H1 (cell line): ENCODE measurements around the gene RCBTB1. TPM values are rescaled to one million over a fixed set of nuclear protein-coding genes. Genes with fewer than 3 reads are reported as not detected.

Experiments
- CTCF ChIA-PET: fragments of 300-600 bp; sonication (Branson Sonifier 250); formaldehyde crosslinking; loops from one replicate; lab custom pipeline; 2021; ENCODE audit not compliant: partially characterized antibody; lab: Charles Lee
- POLR2A ChIA-PET: fragments of 300-600 bp; sonication (Branson Sonifier 250); formaldehyde crosslinking; loops from one replicate; lab custom pipeline; 2021; ENCODE audit warnings: inconsistent platforms; ENCODE audit not compliant: partially characterized antibody; lab: Charles Lee
- DNase-seq, 2 experiments: peaks; one replicate each; pipeline versions ENCODE4 v3.0.0 to v3.0.0-alpha.2; 2010 to 2022; ENCODE audit warnings: low spot score in 2 of 2, low read depth in 1 of 2, mixed read lengths in 1 of 2
- FAIRE-seq: peaks from 2 replicates; lab custom pipeline; 2011; peaks lifted over from hg19 to GRCh38; lab: Jason Lieb, UNC
- H2AFZ ChIP-seq: 2 replicates; pipeline ENCODE4 v1.8.1; 2012; ENCODE audit warnings: low read length, inconsistent platforms
- H2AK5ac ChIP-seq: 2 replicates; pipeline ENCODE4 v1.6.1; 2013; ENCODE audit warnings: low read depth, low read length
- H2BK120ac ChIP-seq: replicated peaks from 2 replicates; pipeline ENCODE3; 2013; ENCODE audit warnings: low read depth, low read length, inconsistent platforms
- H2BK12ac ChIP-seq: 2 replicates; pipeline ENCODE4 v1.6.1; 2013; ENCODE audit warnings: low read depth, low read length
- H2BK15ac ChIP-seq: 2 replicates; pipeline ENCODE4 v1.6.1; 2013; ENCODE audit warnings: low read length
- H2BK20ac ChIP-seq: 2 replicates; pipeline ENCODE4 v1.6.1; 2013; ENCODE audit warnings: low read length
- H2BK5ac ChIP-seq: 2 replicates; pipeline ENCODE4 v1.6.1; 2013; ENCODE audit warnings: low read depth, low read length
- H3K14ac ChIP-seq: 2 replicates; pipeline ENCODE4 v1.6.1; 2013; ENCODE audit warnings: inconsistent platforms; ENCODE audit not compliant: insufficient read length
- H3K18ac ChIP-seq: 2 replicates; pipeline ENCODE4 v1.6.1; 2013; ENCODE audit warnings: low read length; ENCODE audit errors: extremely low read depth
- H3K23ac ChIP-seq: 2 replicates; pipeline ENCODE4 v1.6.1; 2013; ENCODE audit warnings: inconsistent platforms; ENCODE audit not compliant: insufficient read length
- H3K23me2 ChIP-seq: 2 replicates; pipeline ENCODE4 v1.6.1; 2013; ENCODE audit warnings: low read depth, low read length
- H3K27ac ChIP-seq: 2 replicates; pipeline ENCODE4 v1.6.1; 2011; ENCODE audit warnings: low read depth, low read length, inconsistent platforms
- H3K27me3 ChIP-seq, 4 experiments: replicated peaks in 1 of 4; 1 replicate in 1 of 4; 2 replicates in 3 of 4; pipeline versions ENCODE4 v1.6.1 to v1.8.1; 2011 to 2013; ENCODE audit warnings: low read length in 3 of 4, mild to moderate bottlenecking in 3 of 4, inconsistent platforms in 2 of 4, mixed read lengths in 2 of 4, moderate library complexity in 1 of 4; ENCODE audit not compliant: control insufficient read depth in 3 of 4, insufficient read depth in 3 of 4; ENCODE audit errors: extremely low read depth in 1 of 4
- H3K36me3 ChIP-seq, 4 experiments: 2 replicates each; pipeline versions ENCODE4 v1.6.1 to v1.8.1; 2011 to 2013; ENCODE audit warnings: mild to moderate bottlenecking in 4 of 4, low read length in 3 of 4, moderate library complexity in 2 of 4, control low read depth in 1 of 4, inconsistent platforms in 1 of 4; ENCODE audit not compliant: insufficient read depth in 4 of 4, control insufficient read depth in 2 of 4
- H3K4ac ChIP-seq: replicated peaks from 2 replicates; pipeline ENCODE3; 2013; ENCODE audit warnings: low read length, low read depth, mixed read lengths, inconsistent platforms; ENCODE audit not compliant: insufficient read length
- H3K4me1 ChIP-seq, 4 experiments: replicated peaks in 1 of 4; 1 replicate in 1 of 4; 2 replicates in 3 of 4; pipeline versions ENCODE4 v1.6.1 to v1.8.1; 2011 to 2013; ENCODE audit warnings: low read length in 3 of 4, inconsistent platforms in 2 of 4, mixed read lengths in 1 of 4; ENCODE audit not compliant: insufficient read depth in 4 of 4, control insufficient read depth in 3 of 4
- H3K4me2 ChIP-seq, 2 experiments: 2 replicates each; pipeline versions ENCODE4 v1.6.1 to v1.8.1; 2011 to 2013; ENCODE audit warnings: low read depth in 2 of 2, low read length in 2 of 2, control low read depth in 1 of 2, inconsistent platforms in 1 of 2, mild to moderate bottlenecking in 1 of 2; ENCODE audit not compliant: insufficient read depth in 1 of 2
- H3K4me3 ChIP-seq, 4 experiments: fragments of 200-600, 300-600 bp in 1 of 4; sonication (generic), shearing (Covaris generic), sonication (Bioruptor Twin) in 1 of 4; 2 replicates each; pipeline versions ENCODE4 v1.5.1 to v1.8.1; 2011 to 2016; ENCODE audit warnings: low read length in 4 of 4, low read depth in 3 of 4, control low read depth in 2 of 4, inconsistent platforms in 2 of 4, mild to moderate bottlenecking in 2 of 4, mixed read lengths in 1 of 4, moderate library complexity in 1 of 4; ENCODE audit not compliant: insufficient read depth in 2 of 4; ENCODE audit errors: extremely low read depth in 1 of 4
- H3K56ac ChIP-seq: replicated peaks from 2 replicates; pipeline ENCODE3; 2013; ENCODE audit warnings: low read depth, mild to moderate bottlenecking, mixed read lengths, low read length, inconsistent platforms; ENCODE audit not compliant: insufficient read length
- H3K79me1 ChIP-seq: 2 replicates; pipeline ENCODE4 v1.6.1; 2013; ENCODE audit warnings: low read depth, low read length, control low read depth
- H3K79me2 ChIP-seq, 2 experiments: 2 replicates each; pipeline versions ENCODE4 v1.6.1 to v1.8.1; 2012 to 2013; ENCODE audit warnings: low read length in 2 of 2, mild to moderate bottlenecking in 2 of 2, inconsistent platforms in 1 of 2; ENCODE audit not compliant: insufficient read depth in 2 of 2, control insufficient read depth in 1 of 2
- H3K9ac ChIP-seq, 4 experiments: replicated peaks in 1 of 4; 1 replicate in 1 of 4; 2 replicates in 3 of 4; pipeline versions ENCODE4 v1.6.1 to v1.8.1; 2011 to 2013; ENCODE audit warnings: low read depth in 3 of 4, low read length in 3 of 4, control low read depth in 2 of 4, mild to moderate bottlenecking in 2 of 4, moderate library complexity in 2 of 4, inconsistent platforms in 1 of 4; ENCODE audit errors: extremely low read depth in 1 of 4
- H3K9me3 ChIP-seq, 2 experiments: 2 replicates each; pipeline versions ENCODE4 v1.6.1 to v1.8.1; 2012 to 2013; ENCODE audit warnings: mild to moderate bottlenecking in 2 of 2, moderate library complexity in 2 of 2, control low read depth in 1 of 2, inconsistent platforms in 1 of 2, low read depth in 1 of 2, low read length in 1 of 2, mixed read lengths in 1 of 2; ENCODE audit not compliant: insufficient read depth in 2 of 2
- H4K20me1 ChIP-seq, 2 experiments: replicated peaks in 1 of 2; 2 replicates each; pipeline versions ENCODE3 to v1.8.1; 2011 to 2013; ENCODE audit warnings: inconsistent platforms in 2 of 2, low read length in 2 of 2, mild to moderate bottlenecking in 1 of 2; ENCODE audit not compliant: insufficient read depth in 2 of 2, control insufficient read depth in 1 of 2
- H4K5ac ChIP-seq: 2 replicates; pipeline ENCODE4 v1.6.1; 2013; ENCODE audit warnings: low read length, low read depth, mixed read lengths, inconsistent platforms; ENCODE audit not compliant: insufficient read length
- H4K8ac ChIP-seq: 2 replicates; pipeline ENCODE4 v1.8.0; 2013; ENCODE audit warnings: mild to moderate bottlenecking, moderate library complexity, low read length, inconsistent platforms; ENCODE audit not compliant: insufficient read depth; ENCODE audit errors: extremely low read depth
- H4K91ac ChIP-seq: replicated peaks from 2 replicates; pipeline ENCODE3; 2013; ENCODE audit warnings: low read length, mixed read lengths, inconsistent platforms; ENCODE audit not compliant: insufficient read length
- JUN ChIP-seq: IDR thresholded peaks from 2 replicates; pipeline ENCODE4 v1.6.1; 2011; ENCODE audit warnings: low read depth, mild to moderate bottlenecking, improper control_type of control experiment, low read length
- MAFK ChIP-seq: IDR thresholded peaks from 2 replicates; pipeline ENCODE4 v1.6.1; 2012; ENCODE audit warnings: low read depth, mild to moderate bottlenecking, improper control_type of control experiment, low read length
- NANOG ChIP-seq: IDR thresholded peaks from 2 replicates; pipeline ENCODE4 v1.6.1; 2011; ENCODE audit warnings: low read length, low read depth, mild to moderate bottlenecking, inconsistent platforms; ENCODE audit not compliant: insufficient read depth, poor library complexity, severe bottlenecking
- RAD21 ChIP-seq, 2 experiments: IDR thresholded peaks in 1 of 2; conservative IDR thresholded peaks in 1 of 2; 2 replicates each; pipeline ENCODE4 v1.6.1; 2011; ENCODE audit warnings: low read depth in 2 of 2, low read length in 2 of 2, improper control_type of control experiment in 1 of 2, inconsistent platforms in 1 of 2, mild to moderate bottlenecking in 1 of 2, moderate library complexity in 1 of 2
- SAP30 ChIP-seq: fragments of 300-600 bp; sonication (generic); IDR thresholded peaks from 2 replicates; pipeline ENCODE4 v1.7.1; 2012; ENCODE audit warnings: low read length, moderate library complexity, mild to moderate bottlenecking, inconsistent platforms; ENCODE audit not compliant: insufficient read depth, insufficient replicate concordance
- TAF7 ChIP-seq: optimal IDR thresholded peaks from 2 replicates; pipeline ENCODE3; 2011; ENCODE audit warnings: low read depth, mild to moderate bottlenecking, inconsistent platforms, low read length, moderate library complexity, borderline replicate concordance
- WGBS, 2 experiments: shearing (Covaris generic) in 1 of 2; methylation state at CpG; one replicate each; pipeline versions ENCODE4 v1.1.6 to v1.1.7; 2013 to 2015; ENCODE audit warnings: low lambda C conversion rate in 2 of 2, mixed read lengths in 2 of 2, inconsistent platforms in 1 of 2, low coverage in 1 of 2, missing lambda C conversion rate in 1 of 2; ENCODE audit not compliant: insufficient replicate concordance in 2 of 2, insufficient coverage in 1 of 2, insufficient read length in 1 of 2; ENCODE audit errors: extremely low coverage in 1 of 2, missing lambda C conversion rate in 1 of 2; 5-methylcytosine and 5-hydroxymethylcytosine counted together
- polyA plus RNA-seq, 7 experiments: library from polyadenylated mRNA; depleted of rRNA in 3 of 7; stranded (reverse) in 5 of 7; unstranded in 2 of 7; fragments of >200 nt in 5 of 7; fragments of 200-250 nt in 2 of 7; gene quantifications; 1 replicate in 5 of 7; 2 replicates in 1 of 7; 4 replicates in 1 of 7; pipeline versions ENCODE4 v1.2.1 to v1.2.3, GENCODE V29; 2011 to 2013; ENCODE audit warnings: missing spikeins in 2 of 7, mixed read lengths in 2 of 7
- total RNA-seq: library from RNA; stranded (reverse); fragmentation: NEBNext Ultra II Directional; extraction: Animal tissue kit (Norgen Biotek cat#: 25700); gene quantifications from 2 replicates; pipeline ENCODE4 v1.2.1, GENCODE V29; 2021
- TF ChIP-seq, protein P1 (sequence below), 3 experiments: IDR thresholded peaks; 1 replicate in 2 of 3; 2 replicates in 1 of 3; pipeline versions ENCODE4 v1.5.1 to v1.6.1; 2011; ENCODE audit warnings: low read length in 3 of 3, mild to moderate bottlenecking in 3 of 3, inconsistent platforms in 2 of 3, low read depth in 1 of 3, moderate library complexity in 1 of 3; ENCODE audit not compliant: insufficient read depth in 1 of 3; ENCODE audit errors: control extremely low read depth in 1 of 3

The RCBTB1 gene
- total and polyA plus RNA-seq, 2 of the 8 experiments (the other 6 are each of a cell fraction or from before 2014, with no cell fraction given), result 13.7 to 29.8 TPM

DNA sequence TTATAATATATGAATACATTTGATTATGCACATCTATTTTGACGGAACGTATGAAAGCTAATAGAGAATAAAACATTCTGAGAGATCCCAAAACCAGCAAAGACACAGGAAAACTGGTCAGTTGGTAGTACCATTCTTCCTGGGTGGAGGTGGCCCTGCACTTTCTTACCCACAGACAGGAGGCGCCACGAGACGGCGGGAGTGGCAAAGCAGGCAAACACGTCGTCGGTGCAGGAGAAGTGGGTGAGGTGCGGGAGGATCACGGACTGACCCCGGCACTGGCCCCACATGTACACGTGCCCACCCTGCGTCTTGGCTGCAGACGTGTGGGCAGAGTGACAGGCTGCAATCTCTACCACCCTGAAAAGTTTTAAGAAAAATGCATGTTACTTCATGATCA, 36.1 kb downstream of the RCBTB1 start:
- Histone ChIP-seq H3K4me2 (no peak overlapping the region), H3K18ac (no peak overlapping the region), H3K9me3 (no peaks in the 10 kb centered on the region), H3K36me3 (peaks cover 2 to 36% (median 19%) of the 10 kb centered on the region in 4 experiments; a peak in 7 of 8 replicates), H2AK5ac (no peak overlapping the region), H2BK5ac (no peak overlapping the region), H3K79me1 (no peaks in the 10 kb centered on the region), H3K56ac (no peak overlapping the region), H3K4me1 (no peaks in the 10 kb centered on the region), H3K9ac (no peak overlapping the region), H2BK15ac (no peak overlapping the region), H2AFZ (no peak overlapping the region), H4K8ac (no peak overlapping the region), H2BK120ac (no peak overlapping the region), H2BK20ac (no peak overlapping the region), H4K91ac (no peak overlapping the region), H4K5ac (no peak overlapping the region), H3K4ac (no peak overlapping the region), H3K27me3 (no peaks in the 10 kb centered on the region), H2BK12ac (no peak overlapping the region), H3K14ac (no peak overlapping the region), H3K23me2 (no peaks in the 10 kb centered on the region), H3K27ac (no peak overlapping the region), H3K79me2 (no peaks in the 10 kb centered on the region), H4K20me1 (peaks cover 0 to 3% of the 10 kb centered on the region in 2 experiments), H3K23ac (no peak overlapping the region), H3K4me3 (no peak overlapping the region)
- ChIA-PET CTCF (interaction anchor here (0.7 to 2.1 kb wide), 12 partner anchors 11 to 363 kb away, joined by 3 to 7 read pairs (median 3); partner anchors contain the start of gene MLNR), POLR2A (no interaction called here)
- WGBS, 2 experiments, result 83% methylated on average over 15 of the region's 15 CpGs; no CpG with 5 or more reads in 1 of the 2 experiments
- TF ChIP-seq SAP30 (no peak), JUN (no peak), MAFK (no peak), NANOG (no peak), RAD21 (IDR thresholded peaks at IDR 0.05 in 1 of 2, conservative IDR thresholded peaks at IDR 0.05 in 1 of 2; ENCODE audit: low read depth in 2 of 2, low read length in 2 of 2) (peak; percentile 24 to 46), TAF7 (no peak)
- TF ChIP-seq, protein P1, sequence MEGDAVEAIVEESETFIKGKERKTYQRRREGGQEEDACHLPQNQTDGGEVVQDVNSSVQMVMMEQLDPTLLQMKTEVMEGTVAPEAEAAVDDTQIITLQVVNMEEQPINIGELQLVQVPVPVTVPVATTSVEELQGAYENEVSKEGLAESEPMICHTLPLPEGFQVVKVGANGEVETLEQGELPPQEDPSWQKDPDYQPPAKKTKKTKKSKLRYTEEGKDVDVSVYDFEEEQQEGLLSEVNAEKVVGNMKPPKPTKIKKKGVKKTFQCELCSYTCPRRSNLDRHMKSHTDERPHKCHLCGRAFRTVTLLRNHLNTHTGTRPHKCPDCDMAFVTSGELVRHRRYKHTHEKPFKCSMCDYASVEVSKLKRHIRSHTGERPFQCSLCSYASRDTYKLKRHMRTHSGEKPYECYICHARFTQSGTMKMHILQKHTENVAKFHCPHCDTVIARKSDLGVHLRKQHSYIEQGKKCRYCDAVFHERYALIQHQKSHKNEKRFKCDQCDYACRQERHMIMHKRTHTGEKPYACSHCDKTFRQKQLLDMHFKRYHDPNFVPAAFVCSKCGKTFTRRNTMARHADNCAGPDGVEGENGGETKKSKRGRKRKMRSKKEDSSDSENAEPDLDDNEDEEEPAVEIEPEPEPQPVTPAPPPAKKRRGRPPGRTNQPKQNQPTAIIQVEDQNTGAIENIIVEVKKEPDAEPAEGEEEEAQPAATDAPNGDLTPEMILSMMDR (IDR thresholded peaks at IDR 0.05; ENCODE audit: control extremely low read depth in 1 of 3, insufficient read depth in 1 of 3, low read depth in 1 of 3, low read length in 3 of 3), result peak; percentile 38 to 68 (median 49)
- DNase-seq, result peak in 1 of 2 experiments; percentile 54
- FAIRE-seq, result no peak
